Measurements from ENCODE around the gene APOL5. TPM values are rescaled to one million over a fixed set of nuclear protein-coding genes. Genes with fewer than 3 reads are reported as not detected.
"Not testable (repeated sequence)": the region's sequence is repeated elsewhere in the genome, so short reads cannot be mapped to it uniquely, and the experiment has no call there.

APOL5 gene
- total RNA-seq, 1 donor from 2014 or later, result not detected

DNA sequence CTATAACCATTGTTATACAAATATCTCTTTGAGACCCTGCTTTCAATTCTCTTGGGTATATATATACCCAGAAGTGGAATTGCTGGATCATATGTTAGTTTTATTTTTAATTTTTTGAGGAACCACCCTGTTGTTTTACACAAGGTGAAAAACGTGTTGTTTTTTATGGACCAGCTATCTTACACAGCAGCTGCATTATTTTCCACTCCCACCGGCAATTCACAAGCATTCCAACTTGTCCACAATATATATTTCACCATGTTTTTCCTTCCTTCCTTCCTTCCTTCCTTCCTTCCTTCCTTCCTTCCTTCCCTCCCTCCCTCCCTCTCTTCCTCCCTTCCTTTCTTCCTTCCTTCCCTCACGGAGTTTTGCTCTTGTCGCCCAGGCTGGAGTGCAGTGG lies 6.3 kb upstream of the APOL5 start:
- no peak for DNase-seq (ENCODE audit: low read depth in 2 of 2)

DNA sequence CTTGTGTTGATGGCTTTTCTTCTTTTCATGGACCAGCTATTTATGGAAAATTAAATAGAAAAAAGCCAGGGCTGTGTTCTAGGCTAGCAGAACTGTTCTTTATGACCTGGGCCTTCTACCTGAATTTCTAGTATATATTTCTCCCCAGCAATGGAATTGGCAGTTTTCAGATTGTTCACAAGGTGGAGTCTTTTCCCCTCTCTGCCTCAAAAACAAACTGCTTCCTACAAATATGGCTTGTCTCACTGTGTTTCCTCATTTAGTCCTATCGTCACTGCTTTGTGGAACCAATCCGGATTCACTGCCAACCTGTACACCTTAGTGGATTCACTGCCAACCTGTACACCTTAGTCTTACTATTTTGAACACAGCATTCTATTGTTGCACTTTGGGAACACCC lies 5.0 kb upstream of the APOL5 start:
- DNase-seq (ENCODE audit: low read depth in 2 of 2), result no peak

DNA sequence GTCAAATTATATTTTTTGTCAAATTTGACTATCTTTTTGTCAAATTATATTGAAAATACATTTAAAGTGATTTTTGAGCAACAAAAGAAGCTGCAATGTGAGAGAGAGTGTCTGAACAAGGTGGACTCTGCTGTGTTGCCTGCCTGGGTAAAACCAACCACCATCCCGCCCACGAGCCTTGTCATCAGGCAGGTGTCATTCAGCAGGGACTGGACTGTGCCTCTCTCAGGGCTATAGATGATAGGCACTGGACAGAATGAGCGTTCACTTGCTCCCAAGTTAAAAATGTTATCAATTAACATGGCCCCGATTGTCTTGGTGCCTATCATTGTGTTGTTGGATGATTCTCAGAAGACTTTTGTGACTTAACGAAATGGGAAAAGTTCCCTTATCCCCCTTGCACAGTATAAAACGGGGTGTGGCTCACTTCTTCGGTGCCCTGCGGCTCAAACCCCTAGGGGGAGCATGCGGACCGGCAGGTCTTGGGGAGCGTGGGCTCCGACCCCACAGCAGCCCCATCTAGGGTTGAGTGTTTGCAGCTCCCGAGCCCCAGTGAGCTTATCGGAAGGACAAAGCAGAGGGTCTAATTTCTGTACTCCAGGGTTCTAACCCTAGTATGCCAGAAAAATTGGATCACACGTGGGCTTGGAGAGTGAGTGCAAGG lies 1.7 kb downstream of the APOL5 start:
- no peak for DNase-seq (ENCODE audit: low read depth in 2 of 2)

DNA sequence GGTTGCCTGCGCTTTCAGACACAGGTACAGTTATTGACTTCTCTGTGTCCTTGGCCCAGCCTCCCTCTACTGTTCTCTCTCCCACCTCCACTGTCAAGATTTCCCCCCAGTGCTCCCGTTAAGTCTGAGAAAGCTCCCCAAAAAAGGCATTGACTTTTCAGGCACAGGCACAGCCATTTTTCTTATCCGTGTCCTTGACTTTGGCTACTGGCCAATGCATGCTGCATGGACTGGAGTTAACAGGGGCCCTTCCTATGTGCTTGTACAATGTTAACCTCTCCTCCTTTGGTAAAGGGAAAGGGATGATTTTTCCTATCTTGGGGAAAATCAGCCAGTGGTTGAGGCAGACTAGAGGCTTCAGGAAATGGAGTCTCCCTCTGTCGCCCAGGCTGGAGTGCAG lies 4.3 kb downstream of the APOL5 start:
- no peak for DNase-seq (ENCODE audit: low read depth in 2 of 2)

DNA sequence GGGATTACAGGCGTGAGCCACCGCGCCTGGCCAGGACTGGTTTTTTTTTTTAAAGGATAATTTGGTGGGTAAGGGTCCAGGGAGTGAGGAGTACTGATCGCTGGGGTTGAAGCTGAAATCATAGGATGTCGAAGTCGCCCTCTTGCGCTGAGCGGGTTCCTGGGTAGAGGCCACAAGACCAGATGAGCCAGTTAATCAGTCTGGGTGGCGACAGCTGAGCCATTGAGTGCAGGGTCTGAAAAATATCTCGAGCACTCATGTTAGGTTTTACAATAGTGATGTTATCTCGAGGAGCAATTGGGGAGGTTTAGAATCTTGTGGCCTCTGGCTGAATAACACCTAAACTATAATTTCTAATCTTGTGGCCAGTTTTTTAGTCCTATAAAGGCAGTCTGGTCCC lies 7.8 kb downstream of the APOL5 start:
- DNase-seq (ENCODE audit: low read depth in 2 of 2), result no peak

DNA sequence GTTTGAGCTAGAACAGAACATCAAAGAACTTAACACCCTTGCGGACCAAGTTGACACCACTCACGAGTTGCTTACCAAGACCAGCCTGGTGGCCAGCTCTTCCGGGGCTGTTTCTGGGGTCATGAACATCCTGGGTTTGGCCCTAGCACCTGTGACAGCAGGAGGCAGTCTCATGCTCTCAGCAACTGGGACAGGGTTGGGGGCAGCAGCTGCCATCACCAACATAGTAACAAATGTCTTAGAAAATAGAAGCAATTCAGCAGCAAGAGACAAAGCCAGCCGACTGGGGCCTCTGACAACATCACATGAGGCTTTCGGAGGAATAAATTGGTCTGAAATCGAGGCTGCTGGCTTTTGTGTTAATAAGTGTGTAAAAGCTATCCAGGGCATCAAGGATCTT lies 8.7 kb downstream of the APOL5 start:
- DNase-seq (ENCODE audit: low read depth in 2 of 2), result no peak

DNA sequence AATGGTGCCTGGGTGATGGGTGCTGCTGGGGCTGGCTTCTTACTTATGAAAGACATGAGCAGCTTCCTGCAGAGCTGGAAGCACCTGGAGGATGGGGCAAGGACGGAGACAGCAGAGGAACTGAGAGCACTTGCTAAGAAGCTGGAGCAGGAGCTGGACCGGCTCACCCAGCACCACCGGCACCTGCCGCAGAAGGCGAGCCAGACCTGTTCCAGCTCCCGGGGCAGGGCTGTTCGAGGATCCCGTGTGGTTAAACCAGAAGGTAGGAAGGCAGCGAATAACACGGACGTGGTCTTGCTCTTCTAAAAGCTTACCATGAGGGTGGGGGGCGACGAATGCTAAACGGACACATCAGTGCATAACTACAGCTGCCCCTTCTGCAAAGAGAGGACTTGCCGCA lies 9.3 kb downstream of the APOL5 start:
- DNase-seq (ENCODE audit: low read depth in 2 of 2), result no peak

DNA sequence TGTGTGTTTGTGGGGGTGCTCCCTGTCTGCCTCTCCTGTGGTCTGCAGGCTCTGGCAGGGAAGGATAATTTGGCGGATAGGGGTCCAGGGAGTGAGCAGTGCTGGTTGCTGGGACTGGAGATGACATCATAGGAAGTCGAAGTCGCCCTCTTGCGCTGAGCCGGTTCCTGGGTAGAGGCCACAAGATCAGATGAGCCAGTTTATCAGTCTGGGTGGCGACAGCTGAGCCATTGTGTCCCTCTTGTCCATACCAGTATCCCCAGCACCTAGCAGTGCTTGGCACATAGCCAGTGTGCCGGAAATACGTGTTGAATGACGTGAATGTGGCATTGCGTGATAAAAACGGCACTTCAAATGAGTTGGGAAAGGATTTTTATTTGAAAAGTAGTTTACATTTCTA lies 9.8 kb downstream of the APOL5 start:
- peak; percentile 73 to 80 for DNase-seq (ENCODE audit: low read depth in 2 of 2)

DNA sequence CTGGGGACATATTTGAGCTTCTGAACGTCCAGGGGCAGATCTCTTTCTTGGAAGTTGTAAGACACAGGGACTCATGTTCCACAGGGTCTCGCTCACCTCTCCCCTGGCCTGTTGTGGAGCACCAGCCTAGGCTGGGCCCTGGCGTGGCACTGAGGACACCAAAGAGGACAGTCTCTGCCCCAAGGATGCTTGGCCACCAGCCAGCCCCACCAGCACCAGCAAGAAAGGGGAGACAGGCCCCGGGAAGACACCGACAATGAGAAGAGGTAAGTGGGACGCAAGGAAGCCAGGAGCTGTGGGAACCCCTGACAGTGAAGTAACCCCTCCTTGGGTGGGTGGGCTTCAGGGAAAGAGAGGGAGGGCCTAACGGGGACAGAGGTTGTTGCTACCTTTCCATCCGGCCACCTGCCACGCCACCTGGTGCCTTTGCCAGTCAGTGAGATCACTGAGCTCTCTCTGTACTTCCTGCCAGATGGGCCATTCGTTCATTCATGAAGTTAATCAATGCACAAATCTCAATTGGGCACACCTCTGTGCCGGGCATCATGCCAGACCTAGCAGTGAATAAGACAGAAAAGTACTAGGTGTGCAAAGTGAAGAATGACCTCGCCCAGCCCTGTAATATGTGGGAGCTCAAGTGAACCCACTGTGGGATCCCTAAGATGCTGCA lies 11.1 kb downstream of the APOL5 start:
- no peak for DNase-seq (ENCODE audit: low read depth in 2 of 2)

DNA sequence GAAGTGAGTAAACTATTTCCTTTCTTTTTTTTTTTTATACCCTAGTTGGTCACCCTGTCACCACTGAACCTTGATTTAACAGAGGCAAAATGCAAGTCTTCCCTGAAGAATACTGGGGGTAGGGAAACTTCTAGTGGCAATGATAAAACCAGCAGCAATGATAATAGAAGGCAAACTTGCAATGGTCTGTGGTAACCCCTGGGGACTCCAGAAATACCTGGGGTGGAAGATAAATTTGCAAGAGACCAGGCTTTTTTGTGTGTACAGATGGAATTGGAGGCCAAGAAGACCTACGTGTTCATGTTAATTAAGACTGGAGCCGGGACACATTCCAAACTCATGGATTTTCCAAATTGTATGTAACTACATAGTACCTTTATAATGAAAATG lies 11.6 kb downstream of the APOL5 start:
- DNase-seq (ENCODE audit: low read depth in 2 of 2), result no peak

DNA sequence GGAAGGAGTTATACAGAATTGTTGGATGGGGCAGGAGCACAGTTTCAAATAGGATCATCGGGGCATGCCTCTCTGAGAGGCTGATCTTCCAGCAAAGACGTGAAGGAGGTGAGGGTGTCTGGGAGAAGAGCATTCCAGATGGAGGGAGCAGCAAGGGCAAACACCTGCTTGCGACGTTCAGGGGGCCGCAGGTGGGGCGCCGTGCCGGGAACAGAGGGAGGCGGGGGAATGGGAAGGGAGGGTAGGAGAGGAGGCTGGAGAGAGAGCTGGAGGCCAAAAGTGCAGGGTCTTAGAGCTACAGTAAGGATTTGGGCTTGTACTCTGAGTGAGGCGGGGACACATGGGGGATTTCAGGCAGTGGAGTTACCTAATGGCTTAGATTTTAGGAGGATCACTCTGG lies 13.6 kb downstream of the APOL5 start:
- DNase-seq (ENCODE audit: low read depth in 2 of 2), result no peak

DNA sequence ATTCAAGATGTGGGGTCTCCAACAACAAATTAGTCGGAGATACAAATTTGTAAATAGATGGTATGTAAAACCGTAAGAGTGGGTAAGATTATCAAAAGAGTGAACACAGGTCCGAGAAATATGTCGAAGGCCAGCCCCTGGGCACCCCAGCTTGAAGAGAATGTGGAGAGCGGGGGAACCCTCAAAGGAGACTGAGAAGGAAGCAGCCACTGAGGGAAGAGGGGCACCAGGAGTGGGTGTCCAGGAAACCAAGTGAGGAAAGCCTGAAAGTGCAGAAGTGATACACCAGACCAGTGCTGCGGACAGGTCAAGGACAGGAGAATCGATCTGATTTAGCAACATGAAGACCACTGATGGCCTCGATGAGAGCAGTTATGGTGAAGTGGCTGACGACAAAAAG lies 14.4 kb downstream of the APOL5 start:
- no peak for DNase-seq (ENCODE audit: low read depth in 2 of 2)

DNA sequence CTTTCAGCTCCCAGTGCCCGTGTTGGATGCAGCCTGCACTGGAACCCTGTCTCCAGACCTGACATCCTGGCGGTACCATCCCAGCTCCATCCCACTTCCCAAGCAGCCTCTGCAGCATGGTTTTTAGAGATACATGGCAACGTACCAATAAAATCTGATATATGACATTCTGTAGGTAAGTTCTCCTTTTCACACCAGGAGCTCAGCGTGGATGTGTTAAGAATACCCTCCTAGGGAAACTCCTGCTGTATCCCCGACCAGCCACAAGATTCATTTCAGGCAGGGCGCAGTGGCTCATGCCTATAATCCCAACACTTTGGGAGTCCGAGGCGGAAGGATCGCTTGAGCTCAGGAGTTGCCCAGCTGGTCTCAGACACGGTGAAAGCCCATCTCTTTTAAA lies 15.4 kb downstream of the APOL5 start:
- DNase-seq (ENCODE audit: low read depth in 2 of 2), result no peak

DNA sequence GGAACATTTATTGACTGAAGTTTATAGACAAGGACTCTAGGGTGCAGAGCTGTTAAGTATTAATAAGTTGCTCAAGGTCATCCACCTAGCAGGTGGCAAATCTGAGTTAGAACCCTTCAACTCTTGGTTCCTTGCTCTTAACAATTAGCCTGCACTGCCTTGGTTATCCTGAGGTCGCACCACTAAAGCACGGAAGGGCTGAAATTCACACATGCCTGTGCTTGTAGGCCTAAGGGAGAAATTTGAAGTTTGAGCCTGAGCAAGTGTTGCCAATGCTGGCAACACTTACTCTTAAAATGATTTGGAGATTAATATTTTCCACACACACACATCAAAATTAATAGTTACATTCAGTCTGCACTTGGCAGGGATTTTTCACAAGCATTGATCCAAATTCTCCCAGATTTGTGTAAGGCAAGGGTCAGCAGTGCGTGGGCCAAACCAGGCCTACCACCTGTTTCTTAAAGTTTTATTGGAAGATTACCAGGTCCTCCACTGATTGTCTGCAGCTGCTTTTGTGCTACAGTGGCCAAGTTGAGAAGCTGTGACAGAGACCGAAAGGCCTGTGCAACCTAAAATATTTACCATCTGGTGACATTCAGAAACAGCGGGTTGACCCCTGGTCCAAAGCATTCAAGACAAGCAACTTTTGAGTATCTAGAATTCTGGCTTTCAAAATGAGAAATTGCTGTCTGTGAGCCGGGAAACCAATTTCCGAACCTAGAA lies 16.3 kb downstream of the APOL5 start:
- no peak for DNase-seq (ENCODE audit: low read depth in 2 of 2)

DNA sequence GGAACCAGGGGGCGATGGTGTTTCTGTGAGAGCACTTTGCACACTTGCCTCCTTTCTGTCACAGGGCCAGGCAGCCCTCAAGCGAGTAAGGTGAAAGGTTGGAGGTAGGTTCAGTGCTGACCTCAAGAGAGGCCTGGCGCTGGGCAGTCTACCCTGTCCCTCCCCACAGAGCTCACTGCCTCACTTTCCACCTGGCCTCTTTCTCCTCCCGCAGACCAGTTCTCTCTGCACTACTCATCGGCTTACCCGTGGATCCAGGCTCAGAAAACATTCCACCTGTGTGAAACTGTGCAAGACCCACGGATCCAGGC lies 16.8 kb downstream of the APOL5 start:
- no peak for DNase-seq (ENCODE audit: low read depth in 2 of 2)

DNA sequence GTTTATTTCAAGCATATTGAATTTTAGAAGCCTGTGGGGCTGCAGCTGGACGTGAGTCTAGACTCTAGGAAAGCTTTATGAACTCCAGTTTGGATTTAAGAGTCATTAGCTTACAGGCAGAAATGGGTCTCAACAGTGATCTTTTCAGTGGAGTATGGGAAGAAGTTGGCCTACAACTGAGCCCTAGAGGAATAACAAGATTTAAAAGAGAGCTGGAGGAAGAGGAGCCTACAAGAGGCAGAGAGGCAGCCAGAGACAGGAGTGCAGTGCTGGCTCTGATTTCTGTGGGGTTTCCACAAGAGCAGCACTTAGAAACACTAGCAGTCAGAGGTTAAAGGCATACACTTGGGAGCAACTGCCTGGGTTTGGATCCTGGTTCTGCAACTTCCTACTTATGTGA lies 17.9 kb downstream of the APOL5 start:
- no peak for DNase-seq (ENCODE audit: low read depth in 2 of 2)

DNA sequence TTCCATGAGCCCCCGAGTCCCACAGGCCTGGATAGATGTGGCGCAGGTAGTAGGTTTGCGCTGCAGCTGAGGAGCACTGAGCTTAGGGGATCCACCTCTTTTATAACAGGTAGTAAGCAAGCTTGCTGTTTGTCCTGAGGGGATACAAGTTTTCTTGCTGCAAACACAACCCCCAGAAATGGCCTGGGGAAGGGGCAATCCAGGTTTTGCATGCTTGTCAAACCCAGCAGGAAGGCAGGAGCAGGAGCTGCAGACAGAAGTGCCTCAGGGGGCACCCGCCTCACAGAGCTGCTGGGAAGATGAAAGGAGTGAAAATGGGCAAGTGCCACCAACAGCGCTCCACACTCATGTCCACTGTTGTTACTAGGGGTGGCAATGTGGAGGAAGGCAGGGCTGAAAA lies 18.5 kb downstream of the APOL5 start:
- DNase-seq (ENCODE audit: low read depth in 2 of 2), result no peak

DNA sequence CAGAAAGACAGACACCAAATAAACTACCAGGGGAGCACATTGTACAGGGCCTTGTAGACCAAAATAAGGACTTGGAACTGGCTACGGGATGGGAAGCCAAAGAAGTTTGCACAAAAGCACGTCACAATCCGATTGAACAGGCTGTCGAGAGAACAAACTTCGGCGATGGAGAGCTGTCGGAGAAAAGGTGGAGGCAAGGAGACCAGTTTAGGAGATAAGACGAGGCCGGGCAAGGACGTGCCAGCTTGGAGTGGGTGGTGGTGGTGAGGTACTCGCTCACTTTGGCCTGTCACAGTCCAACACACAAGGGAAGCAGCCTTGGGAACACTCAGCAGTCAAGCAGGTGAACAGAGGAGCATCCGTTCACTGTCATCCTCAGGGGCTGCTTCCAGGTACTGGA lies 19.0 kb downstream of the APOL5 start:
- DNase-seq (ENCODE audit: low read depth in 2 of 2), result no peak

DNA sequence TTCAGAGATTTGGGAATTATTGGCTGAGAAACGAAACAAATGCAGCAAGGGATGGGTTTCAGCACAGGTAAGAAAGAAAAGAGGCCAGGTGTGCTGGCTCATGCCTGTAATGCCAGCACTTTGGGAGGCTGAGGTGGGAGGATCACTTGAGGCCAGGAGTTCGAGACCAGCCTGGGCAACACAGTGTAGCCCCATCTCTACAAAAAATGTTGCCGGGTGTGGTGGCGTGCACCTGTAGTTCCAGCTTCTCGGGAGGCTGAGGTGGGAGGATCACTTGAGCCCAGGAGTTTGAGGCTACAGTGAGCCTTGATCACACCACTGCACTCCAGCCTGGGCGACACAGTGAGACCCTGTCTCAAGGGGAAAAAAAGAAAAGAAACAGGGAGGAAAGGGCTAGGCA lies 20.2 kb downstream of the APOL5 start:
- not testable (repeated sequence) for DNase-seq (ENCODE audit: low read depth in 2 of 2)

DNA sequence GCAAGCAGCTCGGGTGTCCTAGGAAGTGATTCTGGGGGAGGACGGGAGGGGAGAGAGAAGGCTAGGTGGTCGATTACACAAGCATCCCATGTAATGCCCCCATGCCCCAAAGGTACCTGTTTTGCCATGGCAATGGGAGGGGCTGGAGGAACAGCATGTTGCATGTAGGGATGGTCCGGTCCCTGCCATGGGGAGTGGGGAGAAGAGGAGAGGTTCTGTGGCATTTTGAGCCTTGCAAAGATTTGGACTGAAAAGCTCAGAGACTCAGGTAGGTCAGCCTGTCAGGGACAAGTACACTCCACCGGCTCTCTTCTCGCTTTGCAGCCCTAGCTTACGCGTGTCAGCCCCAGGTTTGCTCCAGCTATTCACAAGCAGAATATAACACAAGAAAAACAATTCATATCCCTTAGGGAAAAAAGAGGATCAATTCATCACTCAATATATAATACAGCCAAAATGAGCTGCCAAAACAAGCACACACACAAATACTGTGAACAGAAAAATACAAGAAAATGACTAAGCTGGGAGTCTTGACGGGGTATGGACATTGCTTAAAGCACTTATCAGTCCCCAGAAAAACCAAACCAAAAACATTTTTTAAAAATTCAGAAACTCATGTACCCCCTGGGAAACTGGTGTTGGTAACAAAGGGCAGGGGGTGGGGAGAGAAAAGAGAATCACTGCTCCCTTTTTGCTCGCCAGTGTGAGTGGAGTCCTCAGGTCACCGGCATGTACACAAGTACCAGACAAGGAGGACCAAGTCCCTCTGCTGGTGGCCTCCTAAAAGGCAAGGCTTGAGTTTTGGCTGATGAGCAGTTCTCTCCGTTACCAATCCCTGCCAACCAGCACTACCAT lies 21.6 kb downstream of the APOL5 start:
- peak in 1 of 2 donors; percentile 26 for DNase-seq (ENCODE audit: low read depth in 2 of 2)

DNA sequence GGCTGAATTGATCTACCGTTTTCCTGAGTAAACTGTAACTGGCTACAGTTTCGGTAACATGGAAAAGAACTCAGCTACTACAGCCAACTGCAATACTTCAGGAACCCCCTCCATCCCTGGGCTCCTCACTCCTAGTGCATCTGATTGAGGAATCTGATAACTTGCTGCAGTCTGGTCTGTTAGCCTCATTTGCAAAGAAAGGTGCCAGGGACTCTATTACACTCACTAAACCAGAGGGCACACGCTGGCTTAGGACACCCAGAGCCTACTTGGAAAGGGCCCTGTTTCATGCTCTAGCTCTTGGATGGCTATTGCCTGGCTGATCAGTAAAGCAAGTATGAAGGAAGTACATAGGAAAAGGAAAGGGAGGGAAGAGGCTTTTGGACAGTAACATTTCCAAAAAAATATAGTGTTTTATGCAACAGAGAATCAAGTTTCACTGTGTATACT lies 22.3 kb downstream of the APOL5 start:
- no peak for DNase-seq (ENCODE audit: low read depth in 2 of 2)

DNA sequence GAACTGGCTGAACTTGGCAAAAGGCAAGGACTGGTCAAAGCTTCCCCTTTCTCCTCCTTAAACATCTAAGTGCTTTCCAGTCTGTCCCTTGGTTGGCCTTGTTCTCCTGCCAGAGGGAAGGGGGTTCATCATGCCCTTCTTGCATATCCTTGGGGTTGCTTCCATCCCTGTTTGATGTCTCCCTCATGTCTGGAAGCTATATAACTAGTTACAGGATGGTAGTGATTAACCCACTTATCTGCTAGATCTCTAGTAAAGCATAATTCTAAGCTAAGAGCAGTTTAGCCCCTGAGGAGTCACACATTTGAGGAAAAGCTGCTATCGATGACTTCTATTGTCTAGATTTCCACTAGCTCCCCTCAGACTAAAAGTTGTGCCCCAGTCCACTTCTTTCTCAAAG lies 22.9 kb downstream of the APOL5 start:
- no peak for DNase-seq (ENCODE audit: low read depth in 2 of 2)

Data from lung microvascular endothelial cell (primary cell).